Psoas muscle (tissue), 8 donors: Measurements from ENCODE around the gene LRRN2. TPM values are rescaled to one million over a fixed set of nuclear protein-coding genes. Genes with fewer than 3 reads are reported as not detected.

Source experiments
- ATAC-seq, 4 donors: fragments of 200-7000 bp; cut with Tn5 transposase; one replicate each; pipeline ENCODE4 v1.9.1; 2020; ENCODE audit warnings: moderate library complexity in 3 of 4, mild to moderate bottlenecking in 2 of 4
- DNase-seq, 2 donors: peaks; one replicate each; pipeline ENCODE4 v3.0.0-alpha.2; 2020
- H3K27ac ChIP-seq: fragments of 200-600 bp; one replicate; pipeline ENCODE4 v1.8.0; 2022
- H3K27me3 ChIP-seq, 3 donors: fragments of 200-600 bp in 1 of 3; one replicate each; pipeline versions ENCODE4 v1.6.1 to v1.8.0; 2013 to 2022; ENCODE audit warnings: low read length in 2 of 3, mild to moderate bottlenecking in 2 of 3, moderate library complexity in 1 of 3; ENCODE audit not compliant: insufficient read depth in 3 of 3
- H3K36me3 ChIP-seq, 2 donors: fragments of 200-600 bp in 1 of 2; one replicate each; pipeline versions ENCODE4 v1.6.1 to v1.8.0; 2013 to 2022; ENCODE audit warnings: low read depth in 1 of 2, mild to moderate bottlenecking in 1 of 2, moderate library complexity in 1 of 2; ENCODE audit not compliant: insufficient read depth in 1 of 2
- H3K4me1 ChIP-seq: fragments of 200-600 bp; one replicate; pipeline ENCODE4 v1.8.0; 2022
- H3K4me3 ChIP-seq: fragments of 200-600 bp; one replicate; pipeline ENCODE4 v1.8.0; 2022; ENCODE audit warnings: mild to moderate bottlenecking
- H3K9me3 ChIP-seq: fragments of 200-600 bp; one replicate; pipeline ENCODE4 v1.8.0; 2022
- WGBS, 3 donors: extraction: QIAGEN DNeasy Blood & Tissue Kit; methylation state at CpG; one replicate each; pipeline versions ENCODE4 v1.1.6 to v1.1.7; 2013; 5-methylcytosine and 5-hydroxymethylcytosine counted together
- intact Hi-C, 2 donors: fragments of 100-400 bp; cut with DNase I; formaldehyde crosslinking; loops; one replicate each; pipeline versions ENCODE4 v1.11.0 to v1.14.2; 2022
- polyA plus RNA-seq, 3 donors: library from polyadenylated mRNA; stranded (reverse); fragments of 200-250 nt; gene quantifications; one replicate each; pipeline ENCODE4 v1.2.3, GENCODE V29; 2013
- total RNA-seq, 4 donors: library from RNA; stranded (reverse); fragmentation: NEBNext Ultra II Directional in 2 of 4; extraction: Animal tissue kit (Norgen Biotek cat#: 25700) in 2 of 4; gene quantifications; one replicate each; pipeline versions ENCODE4 v1.2.1 to v1.2.4, GENCODE V29; 2021 to 2023
- TF ChIP-seq, protein P1 (sequence below): fragments of 200-600 bp; IDR thresholded peaks from one replicate; pipeline ENCODE4 v1.8.0; 2022; ENCODE audit warnings: antibody characterized with exemption
- donor health status: healthy with polysubstance abuse.
- donor health status: DM: no; HTN: no; CAD: no; lungs with moderate emphysema.
- donor health status: Bipolar disorder and iron deficiency.
- donor health status: healthy.
- donor health status: DM: yes; HTN: yes; CAD: no.
- donor health status: DM: no; HTN: no; CAD: no.
- donor health status: DM: no; HTN: no; CAD: no.
- donor health status: DM: yes; HTN: yes; CAD: no.

Gene LRRN2
- total and polyA plus RNA-seq, 7 donors: 0.71 to 2.2 (median 0.94) TPM

DNA sequence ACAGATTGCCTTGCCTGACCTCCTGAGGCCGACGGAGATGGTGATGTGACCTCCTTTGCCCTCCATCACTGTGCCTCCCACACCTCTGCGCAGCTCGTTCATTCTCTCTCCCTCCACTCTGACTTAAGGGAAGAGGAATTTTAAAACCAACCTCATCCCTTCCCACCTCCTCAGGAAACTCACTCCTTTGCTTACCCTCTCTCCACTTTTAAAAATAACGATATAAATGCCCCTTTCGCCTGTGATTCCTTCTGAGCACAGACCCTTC lies 21.2 kb downstream of the LRRN2 start:
- Histone ChIP-seq H3K27me3 (peaks cover 0 to 13% (median 0%) of the 10 kb centered on the region in 3 donors), H3K4me3 (no peak overlapping the region), H3K36me3 (no peaks in the 10 kb centered on the region), H3K27ac (no peak overlapping the region), H3K4me1 (no peaks in the 10 kb centered on the region), H3K9me3 (no peaks in the 10 kb centered on the region)
- ATAC-seq (no peak), DNase-seq (no peak)
- WGBS, 3 donors: 72 to 86% (median 74%) methylated on average over 6 of the region's 6 CpGs
- TF ChIP-seq, protein P1, sequence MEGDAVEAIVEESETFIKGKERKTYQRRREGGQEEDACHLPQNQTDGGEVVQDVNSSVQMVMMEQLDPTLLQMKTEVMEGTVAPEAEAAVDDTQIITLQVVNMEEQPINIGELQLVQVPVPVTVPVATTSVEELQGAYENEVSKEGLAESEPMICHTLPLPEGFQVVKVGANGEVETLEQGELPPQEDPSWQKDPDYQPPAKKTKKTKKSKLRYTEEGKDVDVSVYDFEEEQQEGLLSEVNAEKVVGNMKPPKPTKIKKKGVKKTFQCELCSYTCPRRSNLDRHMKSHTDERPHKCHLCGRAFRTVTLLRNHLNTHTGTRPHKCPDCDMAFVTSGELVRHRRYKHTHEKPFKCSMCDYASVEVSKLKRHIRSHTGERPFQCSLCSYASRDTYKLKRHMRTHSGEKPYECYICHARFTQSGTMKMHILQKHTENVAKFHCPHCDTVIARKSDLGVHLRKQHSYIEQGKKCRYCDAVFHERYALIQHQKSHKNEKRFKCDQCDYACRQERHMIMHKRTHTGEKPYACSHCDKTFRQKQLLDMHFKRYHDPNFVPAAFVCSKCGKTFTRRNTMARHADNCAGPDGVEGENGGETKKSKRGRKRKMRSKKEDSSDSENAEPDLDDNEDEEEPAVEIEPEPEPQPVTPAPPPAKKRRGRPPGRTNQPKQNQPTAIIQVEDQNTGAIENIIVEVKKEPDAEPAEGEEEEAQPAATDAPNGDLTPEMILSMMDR: no peak
- intact Hi-C loops: no loop called here

DNA sequence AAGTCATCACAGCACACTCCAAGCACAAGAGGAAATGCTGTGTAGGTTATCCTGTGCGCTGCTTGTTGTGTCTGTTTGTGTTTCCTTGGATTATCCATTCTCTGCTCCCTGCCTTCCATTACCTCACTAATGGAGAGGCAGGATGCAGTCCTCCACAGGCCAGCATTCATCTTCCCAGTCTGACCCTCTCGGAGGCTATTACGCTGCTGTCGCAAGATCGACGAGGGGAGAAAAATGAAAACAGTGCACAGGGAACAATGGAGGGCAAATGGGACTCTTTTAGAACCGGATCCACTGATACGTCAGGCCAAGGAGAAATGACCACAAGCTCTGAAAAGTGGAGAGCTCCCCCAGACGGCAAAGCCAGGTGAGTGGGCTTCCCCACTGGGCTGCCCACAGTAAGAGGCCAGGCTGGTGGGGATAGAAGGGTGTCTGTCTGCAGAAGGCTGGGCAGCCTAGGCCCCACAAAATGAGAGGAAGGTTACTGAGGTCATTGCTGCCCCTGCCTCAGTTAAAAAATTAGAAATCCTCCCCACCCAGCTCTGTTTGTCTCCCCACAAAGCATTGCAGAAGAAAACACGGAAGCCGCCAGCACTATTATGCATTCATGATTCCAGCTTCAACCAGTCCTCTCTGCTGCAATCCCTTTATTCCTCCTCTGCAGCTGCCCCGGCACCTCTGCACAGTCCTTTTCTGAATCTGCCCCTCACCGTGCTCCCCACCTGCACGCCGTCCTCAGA lies 21.7 kb downstream of the LRRN2 start:
- no peaks in the 10 kb centered on the region for H3K36me3 ChIP-seq
- WGBS, 3 donors: 79 to 82% (median 81%) methylated on average over 14 to 15 of the region's 15 CpGs
- TF ChIP-seq, protein P1: no peak
- H3K4me3 ChIP-seq: no peak overlapping the region
- ATAC-seq (no peak), DNase-seq (no peak)
- intact Hi-C loops: no loop called here
- no peak overlapping the region for H3K27ac ChIP-seq
- H3K27me3 ChIP-seq: peaks cover 0 to 13% (median 0%) of the 10 kb centered on the region in 3 donors
- no peaks in the 10 kb centered on the region for H3K4me1 ChIP-seq
- no peaks in the 10 kb centered on the region for H3K9me3 ChIP-seq

- Histone ChIP-seq H3K27me3 (peaks cover 0 to 13% (median 0%) of the 10 kb centered on the region in 3 donors), H3K4me3 (no peak overlapping the region), H3K9me3 (no peaks in the 10 kb centered on the region), H3K4me1 (no peaks in the 10 kb centered on the region), H3K27ac (no peak overlapping the region), H3K36me3 (no peaks in the 10 kb centered on the region)
- TF ChIP-seq, protein P1: no peak
- ATAC-seq (no peak), DNase-seq (no peak)
- intact Hi-C loops: no loop called here
Measured at GRCh38 chr1:204662530-204662929, 23.0 kb downstream of the LRRN2 start.

DNA sequence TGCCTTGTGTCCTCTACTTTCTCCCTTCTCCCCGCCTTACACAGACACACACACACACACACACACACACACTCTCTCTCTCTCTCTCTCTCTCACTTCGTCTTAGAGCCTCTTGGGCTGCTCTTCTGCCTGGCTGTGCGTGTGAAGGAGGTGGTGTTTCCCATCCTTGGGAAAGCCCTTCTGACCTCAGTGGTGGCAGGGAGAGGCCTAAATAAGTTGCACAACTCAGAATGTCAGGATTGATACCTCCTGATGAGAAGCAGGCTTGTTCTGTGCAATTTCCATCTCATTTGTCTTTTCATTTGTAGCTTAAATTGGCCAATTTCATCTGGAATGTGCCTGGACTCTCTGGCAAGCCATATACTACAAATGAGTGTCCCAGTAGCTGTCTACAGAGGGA lies 25.0 kb downstream of the LRRN2 start:
- TF ChIP-seq, protein P1: no peak
- DNase-seq (no peak), ATAC-seq (no peak)
- no peak overlapping the region for H3K27ac ChIP-seq
- intact Hi-C loops: no loop called here
- peaks cover 0 to 13% (median 0%) of the 10 kb centered on the region in 3 donors for H3K27me3 ChIP-seq
- 69 to 86% (median 70%) methylated on average over 3 of the region's 3 CpGs for WGBS, 3 donors
- no peaks in the 10 kb centered on the region for H3K4me1 ChIP-seq
- H3K4me3 ChIP-seq: no peak overlapping the region
- H3K36me3 ChIP-seq: no peaks in the 10 kb centered on the region
- no peaks in the 10 kb centered on the region for H3K9me3 ChIP-seq

DNA sequence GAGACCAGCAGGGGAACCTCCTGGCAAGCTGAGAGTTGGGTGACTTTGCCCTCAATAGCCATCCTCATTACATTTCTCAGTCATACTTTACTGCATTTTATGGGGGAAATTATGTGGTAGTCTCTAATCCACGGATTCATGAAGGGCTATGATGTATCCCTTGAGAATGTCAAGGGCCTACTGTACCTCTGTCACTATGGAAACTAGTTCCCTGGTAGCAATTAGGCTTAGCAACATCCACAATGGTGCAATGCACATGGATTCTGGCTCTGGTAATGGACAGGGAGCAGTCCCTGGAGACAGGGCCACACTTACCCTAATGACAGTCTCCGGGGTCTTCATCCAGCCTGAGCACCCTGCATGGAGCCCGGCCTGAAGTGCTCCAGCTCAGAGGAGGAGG lies 26.5 kb downstream of the LRRN2 start:
- Histone ChIP-seq H3K27ac (no peak overlapping the region), H3K4me3 (no peak overlapping the region), H3K9me3 (no peaks in the 10 kb centered on the region), H3K4me1 (no peaks in the 10 kb centered on the region), H3K36me3 (no peaks in the 10 kb centered on the region), H3K27me3 (peaks cover 0 to 11% (median 0%) of the 10 kb centered on the region in 3 donors)
- TF ChIP-seq, protein P1: no peak
- no peak for ATAC-seq
- DNase-seq: no peak
- 77 to 83% (median 79%) methylated on average over 3 of the region's 3 CpGs for WGBS, 3 donors
- intact Hi-C loops: no loop called here
